HCT116 (cell line): ENCODE data around the gene CTNND2. TPM values are rescaled to one million over a fixed set of nuclear protein-coding genes. Genes with fewer than 3 reads are reported as not detected.

Source experiments
- ATAC-seq: fragments of 200-7000 bp; cut with Tn5 transposase; 2 replicates; pipeline ENCODE4 v1.9.1; 2020; ENCODE audit warnings: mild to moderate bottlenecking, moderate library complexity
- BruUV-seq: library from RNA; stranded (reverse); fragments of 400-500 nt; replicated peaks from 2 replicates; lab custom pipeline; 2021; lab: Mats Ljungman, UMichigan
- CTCF ChIA-PET: fragments of 300-600 bp; sonication (Branson Sonifier 250); formaldehyde crosslinking; loops from one replicate; lab custom pipeline; 2021; ENCODE audit warnings: antibody characterized with exemption; lab: Charles Lee
- POLR2A ChIA-PET: fragments of 300-600, 350-600 bp; sonication (Branson Sonifier 250); formaldehyde crosslinking; loops from one replicate; lab custom pipeline; 2021; ENCODE audit warnings: antibody characterized with exemption; lab: Charles Lee
- RAD21 ChIA-PET, 2 experiments: fragments of 300-600 bp; sonication (Branson Sonifier 250); formaldehyde crosslinking; loops; one replicate each; lab custom pipeline; 2023; ENCODE audit warnings: low total read pairs in 2 of 2; ENCODE audit not compliant: uncharacterized antibody in 2 of 2, unreplicated experiment in 2 of 2, low non-redundant PET in 1 of 2; lab: Charles Lee
- DNase-seq: peaks from one replicate; pipeline ENCODE4 v3.0.0-alpha.2; 2010; ENCODE audit warnings: low read depth, low spot score
- H2AFZ ChIP-seq: fragments of 200-600 bp; shearing (Covaris generic), sonication (generic); 2 replicates; pipeline ENCODE4 v1.6.1; 2017; ENCODE audit warnings: low read depth, mixed run types, mixed read lengths, antibody characterized with exemption, low read length; ENCODE audit not compliant: poor library complexity, severe bottlenecking
- H3K27ac ChIP-seq: 2 replicates; pipeline ENCODE4 v1.5.1; 2012; ENCODE audit warnings: low read depth, low read length
- H3K27me3 ChIP-seq: fragments of 200-600 bp; sonication (generic); 2 replicates; pipeline ENCODE4 v1.6.1; 2016; ENCODE audit warnings: mixed run types, low read length, mixed read lengths; ENCODE audit not compliant: insufficient read depth
- H3K36me3 ChIP-seq, 2 experiments: fragments of 200-500 bp in 1 of 2; fragments of 200-600 bp in 1 of 2; sonication (Bioruptor generic) in 1 of 2; sonication (generic) in 1 of 2; 2 replicates each; pipeline versions ENCODE4 v1.5.1 to v1.6.1; 2014 to 2016; ENCODE audit warnings: low read length in 2 of 2, inconsistent platforms in 1 of 2, mixed read lengths in 1 of 2, mixed run types in 1 of 2; ENCODE audit not compliant: insufficient read depth in 2 of 2, control insufficient read depth in 1 of 2
- H3K4me1 ChIP-seq, 2 experiments: fragments of 200-600 bp in 1 of 2; sonication (generic) in 1 of 2; 2 replicates each; pipeline versions ENCODE4 v1.5.1 to v1.6.1; 2012 to 2017; ENCODE audit warnings: low read length in 2 of 2, inconsistent platforms in 1 of 2, mild to moderate bottlenecking in 1 of 2, mixed read lengths in 1 of 2, mixed run types in 1 of 2, moderate library complexity in 1 of 2; ENCODE audit not compliant: insufficient read depth in 2 of 2, control insufficient read depth in 1 of 2
- H3K4me2 ChIP-seq: fragments of 200-600 bp; sonication (generic); 2 replicates; pipeline ENCODE4 v1.6.1; 2017; ENCODE audit warnings: mixed run types, low read length, mixed read lengths
- H3K4me3 ChIP-seq, 2 experiments: fragments of 200-600 bp in 1 of 2; sonication (generic) in 1 of 2; replicated peaks in 1 of 2; 2 replicates each; pipeline ENCODE4 v1.5.1; 2011 to 2016; ENCODE audit warnings: low read length in 2 of 2, control low read depth in 1 of 2, low read depth in 1 of 2, mild to moderate bottlenecking in 1 of 2, mixed read lengths in 1 of 2, mixed run types in 1 of 2
- H3K79me2 ChIP-seq: fragments of 200-600 bp; sonication (generic); 2 replicates; pipeline ENCODE4 v1.6.1; 2017; ENCODE audit warnings: mild to moderate bottlenecking, mixed run types, low read length, moderate library complexity, mixed read lengths; ENCODE audit not compliant: insufficient read depth
- H3K9ac ChIP-seq: fragments of 200-600 bp; sonication (generic); 2 replicates; pipeline ENCODE4 v1.6.1; 2016; ENCODE audit warnings: low read length, mixed read lengths
- H3K9me2 ChIP-seq: fragments of 200-600 bp; sonication (generic), shearing (Covaris generic); 2 replicates; pipeline ENCODE4 v1.6.1; 2017; ENCODE audit warnings: mixed run types, mild to moderate bottlenecking, moderate library complexity; ENCODE audit not compliant: insufficient read depth
- H3K9me3 ChIP-seq, 2 experiments: fragments of 200-500 bp in 1 of 2; fragments of 200-600 bp in 1 of 2; sonication (Bioruptor generic) in 1 of 2; sonication (generic) in 1 of 2; 2 replicates each; pipeline ENCODE4 v1.6.1; 2014 to 2017; ENCODE audit warnings: low read length in 2 of 2, mixed read lengths in 2 of 2, inconsistent platforms in 1 of 2, low read depth in 1 of 2, mild to moderate bottlenecking in 1 of 2, mixed run types in 1 of 2, moderate library complexity in 1 of 2; ENCODE audit not compliant: control insufficient read depth in 1 of 2, insufficient read depth in 1 of 2
- H4K20me1 ChIP-seq: fragments of 200-600 bp; sonication (generic), shearing (Covaris generic); 2 replicates; pipeline ENCODE4 v1.6.1; 2017; ENCODE audit warnings: mixed run types, mild to moderate bottlenecking, moderate library complexity; ENCODE audit not compliant: insufficient read depth
- CEBPB ChIP-seq: IDR thresholded peaks from 2 replicates; pipeline ENCODE4 v1.6.1; 2012; ENCODE audit warnings: low read depth
- CTCF ChIP-seq, 3 experiments: fragments of 200-600 bp in 1 of 3; sonication (generic) in 1 of 3; IDR thresholded peaks in 2 of 3; conservative IDR thresholded peaks in 1 of 3; 2 replicates each; pipeline ENCODE4 v1.5.1; 2012 to 2017; ENCODE audit warnings: low read depth in 2 of 3, low read length in 2 of 3, antibody characterized with exemption in 1 of 3, borderline replicate concordance in 1 of 3, control low read depth in 1 of 3, mild to moderate bottlenecking in 1 of 3, mixed read lengths in 1 of 3, mixed run types in 1 of 3, moderate library complexity in 1 of 3; ENCODE audit not compliant: insufficient read depth in 1 of 3
- EGR1 ChIP-seq: IDR thresholded peaks from 2 replicates; pipeline ENCODE4 v1.6.1; 2012; ENCODE audit warnings: low read depth
- ELF1 ChIP-seq: IDR thresholded peaks from 2 replicates; pipeline ENCODE4 v1.6.1; 2012; ENCODE audit warnings: low read depth, borderline replicate concordance
- FOSL1 ChIP-seq: IDR thresholded peaks from 2 replicates; pipeline ENCODE4 v1.6.1; 2012; ENCODE audit warnings: low read depth
- JUND ChIP-seq: IDR thresholded peaks from 2 replicates; pipeline ENCODE4 v1.6.1; 2012
- POLR2A ChIP-seq: IDR thresholded peaks from 2 replicates; pipeline ENCODE4 v1.7.0; 2011; ENCODE audit warnings: borderline replicate concordance; ENCODE audit not compliant: insufficient read depth, insufficient read length; ENCODE audit errors: extremely low read depth
- POLR2AphosphoS5 ChIP-seq: IDR thresholded peaks from 2 replicates; pipeline ENCODE4 v1.6.1; 2011; ENCODE audit warnings: mild to moderate bottlenecking, low read depth, low read length, moderate library complexity
- REST ChIP-seq: IDR thresholded peaks from 2 replicates; pipeline ENCODE4 v1.6.1; 2012; ENCODE audit warnings: low read depth
- SIN3A ChIP-seq: IDR thresholded peaks from 2 replicates; pipeline ENCODE4 v1.6.1; 2012; ENCODE audit warnings: low read depth
- intact Hi-C: fragments of 100-400 bp; cut with micrococcal nuclease; formaldehyde crosslinking; loops from 2 replicates; pipeline ENCODE4 v1.10.0; 2022
- total RNA-seq: library from RNA; stranded (reverse); gene quantifications from one replicate; pipeline ENCODE4 v1.2.1, GENCODE V29; 2021; ENCODE audit not compliant: unreplicated experiment
- TF ChIP-seq, protein P1 (sequence below): IDR thresholded peaks from 2 replicates; pipeline ENCODE4 v1.6.1; 2012

Gene CTNND2
- total RNA-seq, 1 experiment from 2014 or later = not detected

DNA sequence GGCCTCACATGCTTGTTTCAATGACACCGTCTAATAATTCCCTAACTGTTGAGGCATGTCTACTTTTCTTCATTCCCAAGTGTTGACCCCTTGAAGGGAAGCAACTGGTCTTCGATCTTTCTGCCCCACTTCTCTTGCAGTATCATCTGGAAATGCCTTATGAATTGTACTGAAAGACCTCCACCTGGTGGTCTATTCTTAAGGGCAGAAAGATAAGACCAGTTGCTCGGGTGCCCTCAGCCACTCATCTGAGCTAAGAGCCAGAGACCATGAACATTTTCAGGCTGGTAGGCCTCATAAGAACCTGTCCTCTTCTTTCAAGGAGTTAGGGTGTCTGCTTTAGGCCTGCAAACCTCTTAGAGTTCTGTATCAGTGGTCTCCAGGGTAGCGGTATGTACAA is 542.5 kb downstream of the CTNND2 start:
- ATAC-seq (no peak), DNase-seq (no peak)
- H3K27me3 ChIP-seq = no peaks in the 10 kb centered on the region
- no peak for TF ChIP-seq POLR2AphosphoS5
- TF ChIP-seq CEBPB = no peak
- TF ChIP-seq FOSL1 = no peak
- no peak for TF ChIP-seq REST
- no peak for TF ChIP-seq JUND
- no peak for TF ChIP-seq ELF1
- TF ChIP-seq SIN3A = no peak
- no peak for TF ChIP-seq POLR2A
- TF ChIP-seq CTCF (IDR thresholded peaks at IDR 0.05 in 2 of 3, conservative IDR thresholded peaks at IDR 0.05 in 1 of 3; ENCODE audit: borderline replicate concordance in 1 of 3, insufficient read depth in 1 of 3, low read depth in 2 of 3, low read length in 2 of 3) = no peak
- TF ChIP-seq, protein P1, sequence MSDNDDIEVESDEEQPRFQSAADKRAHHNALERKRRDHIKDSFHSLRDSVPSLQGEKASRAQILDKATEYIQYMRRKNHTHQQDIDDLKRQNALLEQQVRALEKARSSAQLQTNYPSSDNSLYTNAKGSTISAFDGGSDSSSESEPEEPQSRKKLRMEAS = no peak
- no peak for TF ChIP-seq EGR1
- intact Hi-C loops = no loop called here
- H3K79me2 ChIP-seq = no peaks in the 10 kb centered on the region
- H3K4me3 ChIP-seq = no peak overlapping the region
- no peaks in the 10 kb centered on the region for H3K36me3 ChIP-seq
- H3K4me2 ChIP-seq = no peak overlapping the region
- no peaks in the 10 kb centered on the region for H3K4me1 ChIP-seq
- ChIA-PET CTCF (no interaction called here), RAD21 (no interaction called here), POLR2A (no interaction called here)
- H3K9ac ChIP-seq = no peak overlapping the region
- H3K9me3 ChIP-seq = peaks cover 5 to 12% of the 10 kb centered on the region in 2 experiments; a peak in 2 of 4 replicates
- no TSS peak for BruUV-seq
- no peaks in the 10 kb centered on the region for H3K9me2 ChIP-seq
- H3K27ac ChIP-seq = no peak overlapping the region
- no peak overlapping the region for H2AFZ ChIP-seq
- no peaks in the 10 kb centered on the region for H4K20me1 ChIP-seq
